ENCODE measurements around the gene LRCH4.

- TF ChIP-seq EZH2 (IDR thresholded peaks at IDR 0.05; ENCODE audit: low read length) (no peak), CTCF (optimal IDR thresholded peaks at IDR 0.05 in 1 of 3, IDR thresholded peaks at IDR 0.05 in 1 of 3, conservative IDR thresholded peaks at IDR 0.05 in 1 of 3; ENCODE audit: extremely low read depth in 1 of 3, insufficient read depth in 2 of 3, low read length in 3 of 3) (no peak)
These were observed 13.5 kb downstream of the LRCH4 start for GRCh38 chr7:100572281-100572948.

Data from keratinocyte (primary cell).